Stimulated activated CD4-positive, alpha-beta T cell treated with anti-CD3 and anti-CD28 coated beads, Interleukin-1b, Interleukin-23, amount 100 ng/mL, for 24 hours (primary cell): ENCODE measurements around the gene UBE2N.

ENCODE experiments used
- DNase-seq, 4 experiments: peaks; one replicate each; pipeline ENCODE4 v3.0.0-alpha.2; 2020; ENCODE audit warnings: low read depth in 4 of 4, low spot score in 1 of 4

UBE2N gene

DNA sequence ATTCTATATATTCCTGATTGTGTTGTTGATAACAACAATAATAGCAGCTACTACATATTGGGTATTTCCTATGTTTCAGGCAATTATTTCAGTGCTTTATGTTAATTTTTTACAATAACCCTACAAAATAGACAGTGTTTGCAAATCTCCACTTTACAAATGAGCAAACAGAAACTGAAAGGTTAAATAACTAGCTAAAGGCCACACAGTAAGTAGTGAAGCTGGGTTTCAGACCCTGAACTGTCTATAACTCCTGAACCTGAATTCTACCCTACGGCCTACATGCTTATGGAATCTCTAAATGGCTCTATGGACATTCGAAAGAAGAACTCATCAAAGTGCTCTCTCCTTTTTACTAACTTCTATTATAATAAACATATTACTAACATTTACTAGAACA, 83.7 kb downstream of the UBE2N start:
- DNase-seq: no peak

DNA sequence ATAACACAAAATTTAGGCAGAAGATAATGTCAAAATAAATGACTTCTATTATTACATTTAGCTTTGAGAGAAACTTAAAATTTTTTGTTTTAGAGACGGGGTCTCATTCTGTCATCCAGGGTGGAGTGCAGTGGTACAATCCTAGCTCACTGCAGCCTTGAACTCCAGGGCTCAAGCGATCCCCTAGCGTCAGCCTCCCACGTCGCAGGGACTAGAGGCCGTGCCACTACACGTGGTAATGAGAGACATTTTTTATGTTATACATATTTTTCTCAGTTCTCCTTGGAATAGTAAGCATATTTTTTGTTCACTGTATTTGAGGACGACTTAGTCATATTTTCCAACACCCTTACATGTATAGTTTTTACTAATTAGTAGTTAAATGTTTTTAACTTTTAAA, 85.5 kb downstream of the UBE2N start:
- no peak for DNase-seq
